ENCODE results near the gene EPPIN.

DNA sequence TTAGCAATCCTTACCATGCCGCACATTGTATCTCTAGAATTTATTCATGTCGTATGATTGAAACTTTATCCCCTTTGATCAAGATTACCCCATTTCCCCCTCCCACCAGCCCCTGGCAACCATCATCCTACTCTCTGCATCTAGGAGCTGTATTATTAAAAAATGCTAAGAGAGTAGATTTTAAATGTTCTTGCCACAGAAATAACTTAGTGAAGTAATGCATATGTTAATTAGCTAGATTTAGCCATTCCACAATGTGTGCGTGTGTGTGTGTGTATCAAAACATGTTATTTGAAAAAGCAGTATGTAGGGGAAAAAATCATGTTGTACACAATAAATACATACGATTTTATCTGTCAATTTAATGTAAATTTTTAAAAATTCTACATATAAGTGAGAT is 19.9 kb downstream of the EPPIN start:
- TF ChIP-seq POLR2AphosphoS5 (IDR thresholded peaks at IDR 0.05; ENCODE audit: low read depth, low read length) (no peak), TAF1 (IDR thresholded peaks at IDR 0.05; ENCODE audit: borderline replicate concordance, insufficient read depth, low read length) (no peak), SIN3A (IDR thresholded peaks at IDR 0.05; ENCODE audit: borderline replicate concordance, insufficient read depth, low read length) (no peak), FOXP2 (optimal IDR thresholded peaks at IDR 0.05; ENCODE audit: borderline replicate concordance, extremely low read depth, extremely low read length, insufficient read depth) (no peak)
- TF ChIP-seq, protein P1, sequence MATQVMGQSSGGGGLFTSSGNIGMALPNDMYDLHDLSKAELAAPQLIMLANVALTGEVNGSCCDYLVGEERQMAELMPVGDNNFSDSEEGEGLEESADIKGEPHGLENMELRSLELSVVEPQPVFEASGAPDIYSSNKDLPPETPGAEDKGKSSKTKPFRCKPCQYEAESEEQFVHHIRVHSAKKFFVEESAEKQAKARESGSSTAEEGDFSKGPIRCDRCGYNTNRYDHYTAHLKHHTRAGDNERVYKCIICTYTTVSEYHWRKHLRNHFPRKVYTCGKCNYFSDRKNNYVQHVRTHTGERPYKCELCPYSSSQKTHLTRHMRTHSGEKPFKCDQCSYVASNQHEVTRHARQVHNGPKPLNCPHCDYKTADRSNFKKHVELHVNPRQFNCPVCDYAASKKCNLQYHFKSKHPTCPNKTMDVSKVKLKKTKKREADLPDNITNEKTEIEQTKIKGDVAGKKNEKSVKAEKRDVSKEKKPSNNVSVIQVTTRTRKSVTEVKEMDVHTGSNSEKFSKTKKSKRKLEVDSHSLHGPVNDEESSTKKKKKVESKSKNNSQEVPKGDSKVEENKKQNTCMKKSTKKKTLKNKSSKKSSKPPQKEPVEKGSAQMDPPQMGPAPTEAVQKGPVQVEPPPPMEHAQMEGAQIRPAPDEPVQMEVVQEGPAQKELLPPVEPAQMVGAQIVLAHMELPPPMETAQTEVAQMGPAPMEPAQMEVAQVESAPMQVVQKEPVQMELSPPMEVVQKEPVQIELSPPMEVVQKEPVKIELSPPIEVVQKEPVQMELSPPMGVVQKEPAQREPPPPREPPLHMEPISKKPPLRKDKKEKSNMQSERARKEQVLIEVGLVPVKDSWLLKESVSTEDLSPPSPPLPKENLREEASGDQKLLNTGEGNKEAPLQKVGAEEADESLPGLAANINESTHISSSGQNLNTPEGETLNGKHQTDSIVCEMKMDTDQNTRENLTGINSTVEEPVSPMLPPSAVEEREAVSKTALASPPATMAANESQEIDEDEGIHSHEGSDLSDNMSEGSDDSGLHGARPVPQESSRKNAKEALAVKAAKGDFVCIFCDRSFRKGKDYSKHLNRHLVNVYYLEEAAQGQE (IDR thresholded peaks at IDR 0.05; ENCODE audit: insufficient read depth in 1 of 2, low read depth in 2 of 2, low read length in 2 of 2) = no peak
